ENCODE data around the gene CFAP119.
A peak's percentile ranks its signal among the peaks of the same experiment; 100 is the strongest.

Gene CFAP119

GRCh38 chr16:30761427-30761927, 385 bp downstream of the CFAP119 start:
- no peaks in the 10 kb centered on the region for H3K27me3 ChIP-seq (ENCODE audit: insufficient read depth, low read length, poor library complexity)
- WGBS (ENCODE audit: extremely low coverage, insufficient coverage, low lambda C conversion rate), result no CpG with 5 or more reads among the region's 64 CpGs
- no peak overlapping the region for H2BK15ac ChIP-seq (replicated peaks; ENCODE audit: low read depth)
- H2BK120ac ChIP-seq (ENCODE audit: low read depth, low read length), result no peak overlapping the region
- no peak overlapping the region for H3K23ac ChIP-seq (ENCODE audit: low read length)
- H3K18ac ChIP-seq (ENCODE audit: low read length), result no peak overlapping the region
- peaks cover 15% of the 10 kb centered on the region for H3K79me1 ChIP-seq (ENCODE audit: low read length)
- H3K4me2 ChIP-seq (ENCODE audit: low read length), result peak overlapping the region; percentile 95
- H3K4me3 ChIP-seq (ENCODE audit: low read length), result peak overlapping the region; percentile 85
- H3K56ac ChIP-seq (ENCODE audit: low read length), result peak overlapping the region; percentile 93
- no peak overlapping the region for H3K4ac ChIP-seq (ENCODE audit: low read depth, low read length)
- H4K8ac ChIP-seq (ENCODE audit: low read depth, low read length), result no peak overlapping the region
- H2BK5ac ChIP-seq (ENCODE audit: low read length), result no peak overlapping the region
- peaks cover 11% of the 10 kb centered on the region for H3K36me3 ChIP-seq (ENCODE audit: control insufficient read depth, insufficient read depth, low read length)
- H3K27ac ChIP-seq (ENCODE audit: low read depth, low read length), result peak overlapping the region; percentile 45
- H3K9ac ChIP-seq (ENCODE audit: low read length), result peak overlapping the region; percentile 86
- no peak overlapping the region for H4K5ac ChIP-seq (ENCODE audit: low read length)
- peaks cover 15% of the 10 kb centered on the region for H3K79me2 ChIP-seq (ENCODE audit: control insufficient read depth, insufficient read depth, low read length)
- no peak overlapping the region for H2AK5ac ChIP-seq (ENCODE audit: low read length)
- no peaks in the 10 kb centered on the region for H3K4me1 ChIP-seq (ENCODE audit: control insufficient read depth, low read depth, low read length)
- peak; percentile 61 for DNase-seq

- Histone ChIP-seq H3K18ac (ENCODE audit: low read length) (no peak overlapping the region), H3K4ac (ENCODE audit: low read depth, low read length) (no peak overlapping the region), H3K79me2 (ENCODE audit: control insufficient read depth, insufficient read depth, low read length) (peaks cover 15% of the 10 kb centered on the region), H3K4me3 (ENCODE audit: low read length) (peak overlapping the region; percentile 85), H2BK15ac (replicated peaks; ENCODE audit: low read depth) (no peak overlapping the region), H3K27ac (ENCODE audit: low read depth, low read length) (no peak overlapping the region), H3K4me2 (ENCODE audit: low read length) (peak overlapping the region; percentile 95), H3K4me1 (ENCODE audit: control insufficient read depth, low read depth, low read length) (no peaks in the 10 kb centered on the region), H3K27me3 (ENCODE audit: insufficient read depth, low read length, poor library complexity) (no peaks in the 10 kb centered on the region), H2AK5ac (ENCODE audit: low read length) (no peak overlapping the region), H2BK120ac (ENCODE audit: low read depth, low read length) (no peak overlapping the region), H3K79me1 (ENCODE audit: low read length) (peaks cover 15% of the 10 kb centered on the region), H3K9ac (ENCODE audit: low read length) (peak overlapping the region; percentile 86), H4K5ac (ENCODE audit: low read length) (no peak overlapping the region), H3K36me3 (ENCODE audit: control insufficient read depth, insufficient read depth, low read length) (peaks cover 7% of the 10 kb centered on the region), H3K56ac (ENCODE audit: low read length) (peak overlapping the region; percentile 93), H2BK5ac (ENCODE audit: low read length) (no peak overlapping the region), H3K23ac (ENCODE audit: low read length) (no peak overlapping the region), H4K8ac (ENCODE audit: low read depth, low read length) (no peak overlapping the region)
- WGBS (ENCODE audit: extremely low coverage, insufficient coverage, low lambda C conversion rate), result no CpG with 5 or more reads among the region's 26 CpGs
- no peak for DNase-seq
Observed at GRCh38 chr16:30760577-30761426, 1.1 kb downstream of the CFAP119 start.

- Histone ChIP-seq H2BK5ac (ENCODE audit: low read length) (no peak overlapping the region), H3K23ac (ENCODE audit: low read length) (no peak overlapping the region), H2AK5ac (ENCODE audit: low read length) (no peak overlapping the region), H3K27me3 (ENCODE audit: insufficient read depth, low read length, poor library complexity) (no peaks in the 10 kb centered on the region), H4K5ac (ENCODE audit: low read length) (no peak overlapping the region), H3K4me1 (ENCODE audit: control insufficient read depth, low read depth, low read length) (no peaks in the 10 kb centered on the region), H3K4me3 (ENCODE audit: low read length) (no peak overlapping the region), H3K79me1 (ENCODE audit: low read length) (peaks cover 13% of the 10 kb centered on the region), H3K36me3 (ENCODE audit: control insufficient read depth, insufficient read depth, low read length) (peaks cover 4% of the 10 kb centered on the region), H3K9ac (ENCODE audit: low read length) (no peak overlapping the region), H2BK15ac (replicated peaks; ENCODE audit: low read depth) (no peak overlapping the region), H2BK120ac (ENCODE audit: low read depth, low read length) (no peak overlapping the region), H4K8ac (ENCODE audit: low read depth, low read length) (no peak overlapping the region), H3K18ac (ENCODE audit: low read length) (no peak overlapping the region), H3K4me2 (ENCODE audit: low read length) (no peak overlapping the region), H3K4ac (ENCODE audit: low read depth, low read length) (no peak overlapping the region), H3K56ac (ENCODE audit: low read length) (no peak overlapping the region), H3K27ac (ENCODE audit: low read depth, low read length) (no peak overlapping the region), H3K79me2 (ENCODE audit: control insufficient read depth, insufficient read depth, low read length) (peaks cover 15% of the 10 kb centered on the region)
- no peak for DNase-seq
- WGBS (ENCODE audit: extremely low coverage, insufficient coverage, low lambda C conversion rate), result no CpG with 5 or more reads among the region's 7 CpGs
Observed at GRCh38 chr16:30760001-30760559, 1.8 kb downstream of the CFAP119 start.

GRCh38 chr16:30758988-30759491, 2.8 kb downstream of the CFAP119 start:
- Histone ChIP-seq H3K23ac (ENCODE audit: low read length) (no peak overlapping the region), H3K9ac (ENCODE audit: low read length) (no peak overlapping the region), H2BK5ac (ENCODE audit: low read length) (no peak overlapping the region), H3K27ac (ENCODE audit: low read depth, low read length) (no peak overlapping the region), H4K8ac (ENCODE audit: low read depth, low read length) (no peak overlapping the region), H2BK15ac (replicated peaks; ENCODE audit: low read depth) (no peak overlapping the region), H4K5ac (ENCODE audit: low read length) (no peak overlapping the region), H3K4ac (ENCODE audit: low read depth, low read length) (no peak overlapping the region), H2AK5ac (ENCODE audit: low read length) (no peak overlapping the region), H3K56ac (ENCODE audit: low read length) (no peak overlapping the region), H3K4me1 (ENCODE audit: control insufficient read depth, low read depth, low read length) (no peaks in the 10 kb centered on the region), H3K4me2 (ENCODE audit: low read length) (no peak overlapping the region), H3K79me2 (ENCODE audit: control insufficient read depth, insufficient read depth, low read length) (peaks cover 14% of the 10 kb centered on the region), H3K18ac (ENCODE audit: low read length) (no peak overlapping the region), H3K27me3 (ENCODE audit: insufficient read depth, low read length, poor library complexity) (no peaks in the 10 kb centered on the region), H3K79me1 (ENCODE audit: low read length) (peaks cover 9% of the 10 kb centered on the region), H2BK120ac (ENCODE audit: low read depth, low read length) (no peak overlapping the region), H3K4me3 (ENCODE audit: low read length) (no peak overlapping the region), H3K36me3 (ENCODE audit: control insufficient read depth, insufficient read depth, low read length) (peaks cover 6% of the 10 kb centered on the region)
- WGBS (ENCODE audit: extremely low coverage, insufficient coverage, low lambda C conversion rate), result no CpG with 5 or more reads among the region's 10 CpGs
- DNase-seq, result no peak

GRCh38 chr16:30757316-30757715, 4.5 kb downstream of the CFAP119 start:
- no peak overlapping the region for H4K5ac ChIP-seq (ENCODE audit: low read length)
- H3K36me3 ChIP-seq (ENCODE audit: control insufficient read depth, insufficient read depth, low read length), result peaks cover 10% of the 10 kb centered on the region
- no peak overlapping the region for H3K4me3 ChIP-seq (ENCODE audit: low read length)

More at GRCh38 chr16:30757316-30757715, 4.5 kb downstream of the CFAP119 start:
- no peaks in the 10 kb centered on the region for H3K79me1 ChIP-seq (ENCODE audit: low read length)
- no peak overlapping the region for H2BK5ac ChIP-seq (ENCODE audit: low read length)
- H2BK120ac ChIP-seq (ENCODE audit: low read depth, low read length), result no peak overlapping the region
- H3K27ac ChIP-seq (ENCODE audit: low read depth, low read length), result no peak overlapping the region
- no peaks in the 10 kb centered on the region for H3K4me1 ChIP-seq (ENCODE audit: control insufficient read depth, low read depth, low read length)
- H3K79me2 ChIP-seq (ENCODE audit: control insufficient read depth, insufficient read depth, low read length), result no peaks in the 10 kb centered on the region
- H2BK15ac ChIP-seq (replicated peaks; ENCODE audit: low read depth), result no peak overlapping the region
- WGBS (ENCODE audit: extremely low coverage, insufficient coverage, low lambda C conversion rate), result no CpG with 5 or more reads among the region's 7 CpGs
- no peak for DNase-seq
- no peak overlapping the region for H3K9ac ChIP-seq (ENCODE audit: low read length)
- no peak overlapping the region for H3K4me2 ChIP-seq (ENCODE audit: low read length)
- no peak overlapping the region for H3K56ac ChIP-seq (ENCODE audit: low read length)
- H2AK5ac ChIP-seq (ENCODE audit: low read length), result no peak overlapping the region
- H3K23ac ChIP-seq (ENCODE audit: low read length), result no peak overlapping the region
- H3K27me3 ChIP-seq (ENCODE audit: insufficient read depth, low read length, poor library complexity), result no peaks in the 10 kb centered on the region
- H4K8ac ChIP-seq (ENCODE audit: low read depth, low read length), result no peak overlapping the region
- no peak overlapping the region for H3K18ac ChIP-seq (ENCODE audit: low read length)
- H3K4ac ChIP-seq (ENCODE audit: low read depth, low read length), result no peak overlapping the region
